SK-N-SH (cell line): ENCODE data around the gene BAK1. TPM values are rescaled to one million over a fixed set of nuclear protein-coding genes. Genes with fewer than 3 reads are reported as not detected.
"Not testable (repeated sequence)": the region's sequence is repeated elsewhere in the genome, so short reads cannot be mapped to it uniquely, and the experiment has no call there.

Source experiments
- CTCF ChIA-PET: fragments of 300-600, 350-600 bp; formaldehyde crosslinking; extraction: SDS; loops from one replicate; lab custom pipeline; 2021; lab: Yijun Ruan, JAX
- POLR2A ChIA-PET: fragments of 350-600 bp; sonication (Branson Sonifier 250); formaldehyde crosslinking; extraction: SDS; loops from one replicate; lab custom pipeline; 2020; ENCODE audit warnings: antibody characterized with exemption, inconsistent platforms; lab: Yijun Ruan, JAX
- DNase-seq: peaks from one replicate; pipeline ENCODE4 v3.0.0; 2012
- H2AFZ ChIP-seq: fragments of 200-600 bp; sonication (generic); 2 replicates; pipeline ENCODE4 v1.8.1; 2016; ENCODE audit warnings: antibody characterized with exemption, mild to moderate bottlenecking, low read depth
- H3F3A ChIP-seq: fragments of 200-600 bp; sonication (generic); replicated peaks from 2 replicates; pipeline ENCODE3; 2016; ENCODE audit warnings: antibody characterized with exemption, mild to moderate bottlenecking; ENCODE audit not compliant: insufficient read depth
- H3K27ac ChIP-seq, 2 experiments: fragments of 200-500 bp in 1 of 2; fragments of 200-600 bp in 1 of 2; sonication (Bioruptor generic) in 1 of 2; sonication (generic), shearing (Covaris generic) in 1 of 2; 2 replicates each; pipeline versions ENCODE4 v1.5.1 to v1.6.1; 2014 to 2016; ENCODE audit warnings: low read depth in 2 of 2, inconsistent platforms in 1 of 2, low read length in 1 of 2, mild to moderate bottlenecking in 1 of 2, mixed read lengths in 1 of 2
- H3K27me3 ChIP-seq: fragments of 200-600 bp; sonication (generic), shearing (Covaris generic); 2 replicates; pipeline ENCODE4 v1.6.1; 2016; ENCODE audit warnings: mixed run types; ENCODE audit not compliant: insufficient read depth
- H3K36me3 ChIP-seq, 2 experiments: fragments of 200-500 bp in 1 of 2; fragments of 200-600 bp in 1 of 2; sonication (Bioruptor generic) in 1 of 2; sonication (generic) in 1 of 2; replicated peaks in 1 of 2; 2 replicates each; pipeline versions ENCODE3 to v1.5.1; 2014 to 2016; ENCODE audit warnings: low read length in 1 of 2, mild to moderate bottlenecking in 1 of 2; ENCODE audit not compliant: insufficient read depth in 2 of 2, control insufficient read depth in 1 of 2
- H3K4me1 ChIP-seq, 2 experiments: fragments of 200-500 bp in 1 of 2; fragments of 200-600 bp in 1 of 2; sonication (Bioruptor generic) in 1 of 2; sonication (generic), shearing (Covaris generic) in 1 of 2; 2 replicates each; pipeline versions ENCODE4 v1.5.1 to v1.6.1; 2014 to 2016; ENCODE audit warnings: low read depth in 1 of 2, low read length in 1 of 2, mixed run types in 1 of 2; ENCODE audit not compliant: insufficient read depth in 2 of 2, control insufficient read depth in 1 of 2
- H3K4me2 ChIP-seq: fragments of 200-600 bp; sonication (generic), shearing (Covaris generic); 2 replicates; pipeline ENCODE4 v1.6.1; 2017; ENCODE audit warnings: mixed run types
- H3K4me3 ChIP-seq, 2 experiments: fragments of 200-500 bp in 1 of 2; fragments of 200-600 bp in 1 of 2; sonication (Bioruptor generic) in 1 of 2; sonication (generic), shearing (Covaris generic) in 1 of 2; 2 replicates each; pipeline versions ENCODE4 v1.5.1 to v1.8.1; 2014 to 2016; ENCODE audit warnings: low read depth in 2 of 2, inconsistent platforms in 1 of 2, low read length in 1 of 2, mild to moderate bottlenecking in 1 of 2, mixed read lengths in 1 of 2, moderate library complexity in 1 of 2
- H3K79me2 ChIP-seq: fragments of 200-600 bp; sonication (generic); 2 replicates; pipeline ENCODE4 v1.8.1; 2017; ENCODE audit warnings: mild to moderate bottlenecking; ENCODE audit not compliant: insufficient read depth
- H3K9ac ChIP-seq: fragments of 200-600 bp; sonication (generic); 2 replicates; pipeline ENCODE4 v1.6.1; 2017; ENCODE audit warnings: mixed run types
- H3K9me2 ChIP-seq: fragments of 200-600 bp; sonication (generic); 2 replicates; pipeline ENCODE4 v1.6.1; 2017; ENCODE audit warnings: mixed run types
- H3K9me3 ChIP-seq: fragments of 200-600 bp; sonication (generic); 2 replicates; pipeline ENCODE4 v1.6.1; 2017; ENCODE audit warnings: mixed run types, mild to moderate bottlenecking, moderate library complexity
- H4K20me1 ChIP-seq: fragments of 200-600 bp; sonication (generic); 2 replicates; pipeline ENCODE4 v1.6.1; 2017; ENCODE audit warnings: mild to moderate bottlenecking, mixed run types; ENCODE audit not compliant: insufficient read depth
- CHD2 ChIP-seq: fragments of 150-350 bp; IDR thresholded peaks from 2 replicates; pipeline ENCODE4 v1.6.1; 2018; ENCODE audit warnings: low read length; ENCODE audit not compliant: partially characterized antibody
- EP300 ChIP-seq, 2 experiments: IDR thresholded peaks; 2 replicates each; pipeline versions ENCODE4 v1.4.0 to v1.6.1; 2012; ENCODE audit warnings: borderline replicate concordance in 1 of 2, low read depth in 1 of 2, low read length in 1 of 2
- MEF2A ChIP-seq: IDR thresholded peaks from 2 replicates; pipeline ENCODE4 v1.4.0; 2012; ENCODE audit warnings: low read depth, borderline replicate concordance
- SIN3A ChIP-seq: IDR thresholded peaks from 2 replicates; pipeline ENCODE4 v1.6.1; 2012; ENCODE audit warnings: low read depth, mild to moderate bottlenecking, low read length, moderate library complexity, borderline replicate concordance
- SMC3 ChIP-seq: IDR thresholded peaks from 2 replicates; pipeline ENCODE4 v1.6.1; 2012; ENCODE audit warnings: low read depth, low read length, improper control_type of control experiment
- TCF12 ChIP-seq: IDR thresholded peaks from 2 replicates; pipeline ENCODE4 v1.4.0; 2012
- TEAD4 ChIP-seq: IDR thresholded peaks from 2 replicates; pipeline ENCODE4 v1.4.0; 2012; ENCODE audit warnings: mild to moderate bottlenecking, borderline replicate concordance; ENCODE audit not compliant: insufficient read depth
- ZBTB33 ChIP-seq: IDR thresholded peaks from 2 replicates; pipeline ENCODE4 v1.4.0; 2012; ENCODE audit warnings: low read depth, borderline replicate concordance
- WGBS: methylation state at CpG from one replicate; pipeline ENCODE4 v1.1.6; 2017; ENCODE audit warnings: low lambda C conversion rate; 5-methylcytosine and 5-hydroxymethylcytosine counted together
- polyA plus RNA-seq, 3 experiments: library from polyadenylated mRNA; depleted of rRNA; stranded (reverse); fragments of >200 nt; gene quantifications; 2 replicates each; pipeline ENCODE4 v1.2.3, GENCODE V29; 2012
- TF ChIP-seq, protein P1 (sequence below): fragments of 200-600 bp; sonication (generic); IDR thresholded peaks from 2 replicates; pipeline ENCODE4 v1.6.1; 2017; ENCODE audit warnings: antibody characterized with exemption, mild to moderate bottlenecking, moderate library complexity

Gene BAK1
- polyA plus RNA-seq, 1 of the 3 experiments (the other 2 are of a cell fraction) = 15.4 TPM

DNA sequence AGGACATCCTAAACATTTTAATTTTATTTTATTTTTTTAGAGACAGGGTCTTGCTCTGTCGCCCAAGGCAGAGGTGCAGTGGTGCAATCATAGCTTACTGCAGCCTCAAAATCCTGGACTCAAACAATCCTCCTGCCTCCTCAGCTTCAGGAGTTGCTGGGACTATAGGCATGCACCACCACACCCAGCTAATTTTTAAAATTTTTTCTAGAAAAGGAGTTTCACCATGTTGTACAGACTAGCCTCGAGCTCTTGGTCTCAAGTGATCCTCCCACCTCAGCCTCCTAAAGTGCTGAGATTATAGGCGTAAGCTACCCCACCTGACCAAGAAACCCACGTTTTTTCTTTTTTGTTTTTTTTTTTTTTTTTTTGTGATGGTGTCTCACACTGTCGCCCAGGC, 33.3 kb downstream of the BAK1 start:
- ChIA-PET CTCF (no interaction called here), POLR2A (no interaction called here)
- Histone ChIP-seq H4K20me1 (no peaks in the 10 kb centered on the region), H3K27ac (no peak overlapping the region), H2AFZ (no peak overlapping the region), H3K79me2 (no peaks in the 10 kb centered on the region), H3K9ac (no peak overlapping the region), H3K4me2 (no peak overlapping the region), H3K9me3 (no peaks in the 10 kb centered on the region), H3K27me3 (no peaks in the 10 kb centered on the region), H3K9me2 (no peaks in the 10 kb centered on the region), H3K4me1 (peaks cover 0 to 4% of the 10 kb centered on the region in 2 experiments; a peak in 1 of 4 replicates), H3F3A (no peaks in the 10 kb centered on the region), H3K36me3 (no peaks in the 10 kb centered on the region), H3K4me3 (no peak overlapping the region)
- whole genome bisulfite sequencing = 66% methylated on average over 5 of the region's 5 CpGs
- no peak for DNase-seq
- TF ChIP-seq SMC3 (no peak), SIN3A (no peak), EP300 (IDR thresholded peaks at IDR 0.05; ENCODE audit: borderline replicate concordance in 1 of 2, low read depth in 1 of 2, low read length in 1 of 2) (no peak), ZBTB33 (no peak), TEAD4 (no peak), MEF2A (no peak), TCF12 (no peak), CHD2 (no peak)
- TF ChIP-seq, protein P1, sequence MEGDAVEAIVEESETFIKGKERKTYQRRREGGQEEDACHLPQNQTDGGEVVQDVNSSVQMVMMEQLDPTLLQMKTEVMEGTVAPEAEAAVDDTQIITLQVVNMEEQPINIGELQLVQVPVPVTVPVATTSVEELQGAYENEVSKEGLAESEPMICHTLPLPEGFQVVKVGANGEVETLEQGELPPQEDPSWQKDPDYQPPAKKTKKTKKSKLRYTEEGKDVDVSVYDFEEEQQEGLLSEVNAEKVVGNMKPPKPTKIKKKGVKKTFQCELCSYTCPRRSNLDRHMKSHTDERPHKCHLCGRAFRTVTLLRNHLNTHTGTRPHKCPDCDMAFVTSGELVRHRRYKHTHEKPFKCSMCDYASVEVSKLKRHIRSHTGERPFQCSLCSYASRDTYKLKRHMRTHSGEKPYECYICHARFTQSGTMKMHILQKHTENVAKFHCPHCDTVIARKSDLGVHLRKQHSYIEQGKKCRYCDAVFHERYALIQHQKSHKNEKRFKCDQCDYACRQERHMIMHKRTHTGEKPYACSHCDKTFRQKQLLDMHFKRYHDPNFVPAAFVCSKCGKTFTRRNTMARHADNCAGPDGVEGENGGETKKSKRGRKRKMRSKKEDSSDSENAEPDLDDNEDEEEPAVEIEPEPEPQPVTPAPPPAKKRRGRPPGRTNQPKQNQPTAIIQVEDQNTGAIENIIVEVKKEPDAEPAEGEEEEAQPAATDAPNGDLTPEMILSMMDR = no peak

GRCh38 chr6:33545292-33545691, 34.8 kb downstream of the BAK1 start:
- H4K20me1 ChIP-seq, CTCF ChIA-PET, H3K27me3 ChIP-seq, H3K9ac ChIP-seq, H3K79me2 ChIP-seq, H3K9me3 ChIP-seq, H2AFZ ChIP-seq, H3K4me2 ChIP-seq, H3K4me1 ChIP-seq, H3K27ac ChIP-seq, POLR2A ChIA-PET, H3K36me3 ChIP-seq, H3F3A ChIP-seq, H3K9me2 ChIP-seq, H3K4me3 ChIP-seq, DNase-seq: not testable (repeated sequence)
- WGBS = 90% methylated on average over 11 of the region's 11 CpGs
